Chondrocyte (in vitro differentiated cells): ENCODE results near the gene PTPRN2. TPM values are rescaled to one million over a fixed set of nuclear protein-coding genes. Genes with fewer than 3 reads are reported as not detected.

Experiments used
- DNase-seq: peaks from one replicate; pipeline ENCODE4 v3.0.0; 2021; ENCODE audit warnings: mixed read lengths, low spot score
- H3K27ac Mint-ChIP-seq: one replicate; pipeline ENCODE4 v1.8.0; 2021; ENCODE audit warnings: mild to moderate bottlenecking, moderate library complexity, mixed read lengths; ENCODE audit not compliant: unreplicated experiment
- H3K27me3 Mint-ChIP-seq: 2 replicates; pipeline ENCODE4 v1.8.0; 2021; ENCODE audit warnings: low read depth, mixed read lengths
- H3K36me3 Mint-ChIP-seq: 2 replicates; pipeline ENCODE4 v1.8.0; 2021; ENCODE audit warnings: low read depth, mixed read lengths
- H3K4me1 Mint-ChIP-seq: 2 replicates; pipeline ENCODE4 v1.8.0; 2021; ENCODE audit warnings: low read depth, mild to moderate bottlenecking, mixed read lengths
- H3K4me3 Mint-ChIP-seq: one replicate; pipeline ENCODE4 v1.8.0; 2021; ENCODE audit warnings: mild to moderate bottlenecking, moderate library complexity, mixed read lengths; ENCODE audit not compliant: unreplicated experiment
- H3K9me3 Mint-ChIP-seq: 2 replicates; pipeline ENCODE4 v1.8.0; 2021; ENCODE audit warnings: low read depth, mixed read lengths
- total RNA-seq: library from RNA; stranded (reverse); gene quantifications from 3 replicates; pipeline ENCODE4 v1.2.1, GENCODE V29; 2021
- TF ChIP-seq, protein P1 (sequence below): fragments of 200-600 bp; sonication (generic); IDR thresholded peaks from 2 replicates; pipeline ENCODE4 v1.5.0; 2021; ENCODE audit warnings: antibody characterized with exemption, mild to moderate bottlenecking, moderate library complexity

Gene PTPRN2
- total RNA-seq, 1 donor from 2014 or later = 0.30 TPM

GRCh38 chr7:157771689-157772088, 815.9 kb downstream of the PTPRN2 start:
- no peak for DNase-seq
- TF ChIP-seq, protein P1, sequence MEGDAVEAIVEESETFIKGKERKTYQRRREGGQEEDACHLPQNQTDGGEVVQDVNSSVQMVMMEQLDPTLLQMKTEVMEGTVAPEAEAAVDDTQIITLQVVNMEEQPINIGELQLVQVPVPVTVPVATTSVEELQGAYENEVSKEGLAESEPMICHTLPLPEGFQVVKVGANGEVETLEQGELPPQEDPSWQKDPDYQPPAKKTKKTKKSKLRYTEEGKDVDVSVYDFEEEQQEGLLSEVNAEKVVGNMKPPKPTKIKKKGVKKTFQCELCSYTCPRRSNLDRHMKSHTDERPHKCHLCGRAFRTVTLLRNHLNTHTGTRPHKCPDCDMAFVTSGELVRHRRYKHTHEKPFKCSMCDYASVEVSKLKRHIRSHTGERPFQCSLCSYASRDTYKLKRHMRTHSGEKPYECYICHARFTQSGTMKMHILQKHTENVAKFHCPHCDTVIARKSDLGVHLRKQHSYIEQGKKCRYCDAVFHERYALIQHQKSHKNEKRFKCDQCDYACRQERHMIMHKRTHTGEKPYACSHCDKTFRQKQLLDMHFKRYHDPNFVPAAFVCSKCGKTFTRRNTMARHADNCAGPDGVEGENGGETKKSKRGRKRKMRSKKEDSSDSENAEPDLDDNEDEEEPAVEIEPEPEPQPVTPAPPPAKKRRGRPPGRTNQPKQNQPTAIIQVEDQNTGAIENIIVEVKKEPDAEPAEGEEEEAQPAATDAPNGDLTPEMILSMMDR = no peak
- Mint-ChIP-seq H3K4me3 (no peak overlapping the region), H3K4me1 (no peaks in the 10 kb centered on the region), H3K9me3 (peaks cover 15% of the 10 kb centered on the region), H3K36me3 (no peaks in the 10 kb centered on the region), H3K27me3 (peaks cover 6% of the 10 kb centered on the region), H3K27ac (no peak overlapping the region)

GRCh38 chr7:157770716-157771320, 816.8 kb downstream of the PTPRN2 start:
- peaks cover 21% of the 10 kb centered on the region for H3K9me3 Mint-ChIP-seq
- H3K4me1 Mint-ChIP-seq = no peaks in the 10 kb centered on the region
- H3K36me3 Mint-ChIP-seq = no peaks in the 10 kb centered on the region
- TF ChIP-seq, protein P1 = no peak
- H3K27me3 Mint-ChIP-seq = peaks cover 6% of the 10 kb centered on the region
- no peak overlapping the region for H3K4me3 Mint-ChIP-seq
- no peak overlapping the region for H3K27ac Mint-ChIP-seq
- no peak for DNase-seq

- Mint-ChIP-seq H3K27ac (no peak overlapping the region), H3K4me3 (no peak overlapping the region), H3K4me1 (no peaks in the 10 kb centered on the region), H3K9me3 (peaks cover 31% of the 10 kb centered on the region), H3K36me3 (no peaks in the 10 kb centered on the region), H3K27me3 (peaks cover 6% of the 10 kb centered on the region)
- TF ChIP-seq, protein P1 = no peak
- DNase-seq = peak; percentile 36
Measured at GRCh38 chr7:157769526-157770215, 818.0 kb downstream of the PTPRN2 start.

DNA sequence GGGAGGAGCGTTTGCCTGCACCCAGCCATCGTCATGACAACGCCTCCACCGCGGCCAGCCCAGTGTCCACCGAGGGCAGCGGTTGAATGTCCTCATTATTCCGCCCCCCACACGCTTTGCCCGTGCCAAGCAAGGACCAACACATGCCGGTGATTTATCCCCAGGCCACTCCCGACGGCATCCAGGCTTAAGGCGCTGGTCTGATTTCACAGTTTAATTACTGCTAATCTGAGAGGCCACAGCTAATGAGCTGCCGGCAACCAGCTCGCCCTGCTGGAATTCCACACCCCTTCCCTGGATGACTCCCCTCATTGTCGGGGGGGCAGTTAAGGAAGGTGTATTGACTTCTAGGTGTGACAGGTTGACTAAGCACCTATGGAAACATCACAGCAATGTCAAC, 818.5 kb downstream of the PTPRN2 start:
- Mint-ChIP-seq H3K36me3 (no peaks in the 10 kb centered on the region), H3K27ac (no peak overlapping the region), H3K9me3 (peaks cover 35% of the 10 kb centered on the region), H3K4me1 (no peaks in the 10 kb centered on the region), H3K4me3 (no peak overlapping the region), H3K27me3 (peaks cover 6% of the 10 kb centered on the region)
- TF ChIP-seq, protein P1 = no peak
- peak; percentile 72 for DNase-seq

- Mint-ChIP-seq H3K27ac (no peak overlapping the region), H3K4me3 (no peak overlapping the region), H3K4me1 (no peaks in the 10 kb centered on the region), H3K27me3 (peaks cover 6% of the 10 kb centered on the region), H3K36me3 (no peaks in the 10 kb centered on the region), H3K9me3 (peaks cover 35% of the 10 kb centered on the region)
- DNase-seq = peak; percentile 71
- TF ChIP-seq, protein P1 = no peak
Measured at GRCh38 chr7:157768198-157768597, 819.4 kb downstream of the PTPRN2 start.
